Memory B cell (primary cell): ENCODE data around the gene GPR61.

Source experiments
- ATAC-seq: fragments of 150-1000 bp; cut with Tn5 transposase; 2 replicates; pipeline ENCODE4 v1.10.0; 2021; ENCODE audit warnings: low read depth, mild to moderate bottlenecking, moderate library complexity
- DNase-seq, 2 donors: peaks; one replicate each; pipeline ENCODE4 v3.0.0; 2022; ENCODE audit warnings: low spot score in 2 of 2
- H3K27ac Mint-ChIP-seq: one replicate; pipeline ENCODE4 v1.8.0; 2022; ENCODE audit warnings: mild to moderate bottlenecking, moderate library complexity, mixed read lengths
- H3K27me3 Mint-ChIP-seq: one replicate; pipeline ENCODE4 v1.8.0; 2022; ENCODE audit warnings: mixed read lengths
- H3K36me3 Mint-ChIP-seq: one replicate; pipeline ENCODE4 v1.8.0; 2022; ENCODE audit warnings: mild to moderate bottlenecking, mixed read lengths
- H3K4me1 Mint-ChIP-seq: one replicate; pipeline ENCODE4 v1.8.0; 2022; ENCODE audit warnings: mixed read lengths
- H3K4me3 Mint-ChIP-seq: one replicate; pipeline ENCODE4 v1.8.0; 2022; ENCODE audit warnings: mild to moderate bottlenecking, moderate library complexity, mixed read lengths
- H3K9me3 Mint-ChIP-seq: one replicate; pipeline ENCODE4 v1.8.0; 2022; ENCODE audit warnings: mixed read lengths

Gene GPR61

DNA sequence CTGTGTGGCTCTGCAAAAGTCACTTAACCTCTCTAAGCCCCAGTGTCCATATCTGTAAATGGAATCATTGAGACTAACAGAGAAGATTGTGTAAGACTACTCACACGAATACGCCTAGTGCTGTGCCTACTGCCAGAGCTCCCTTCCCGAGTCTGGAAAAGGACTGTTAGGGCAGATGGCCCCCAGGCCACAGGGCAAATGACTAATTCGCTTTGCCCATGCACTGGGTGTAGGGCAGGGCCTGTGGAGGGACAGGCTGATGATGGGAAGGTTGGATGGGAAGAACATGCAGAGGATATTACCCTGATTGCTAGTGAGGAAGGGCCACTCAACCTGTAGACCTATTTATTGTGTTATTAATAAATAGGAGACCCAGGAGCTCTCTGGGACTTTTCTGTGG, 4.2 kb upstream of the GPR61 start:
- no peaks in the 10 kb centered on the region for H3K36me3 Mint-ChIP-seq
- H3K9me3 Mint-ChIP-seq, result no peaks in the 10 kb centered on the region
- H3K4me1 Mint-ChIP-seq, result peaks cover 3% of the 10 kb centered on the region
- DNase-seq (no peak), ATAC-seq (no peak)
- H3K27me3 Mint-ChIP-seq, result no peaks in the 10 kb centered on the region
- H3K4me3 Mint-ChIP-seq, result no peak overlapping the region
- no peak overlapping the region for H3K27ac Mint-ChIP-seq

DNA sequence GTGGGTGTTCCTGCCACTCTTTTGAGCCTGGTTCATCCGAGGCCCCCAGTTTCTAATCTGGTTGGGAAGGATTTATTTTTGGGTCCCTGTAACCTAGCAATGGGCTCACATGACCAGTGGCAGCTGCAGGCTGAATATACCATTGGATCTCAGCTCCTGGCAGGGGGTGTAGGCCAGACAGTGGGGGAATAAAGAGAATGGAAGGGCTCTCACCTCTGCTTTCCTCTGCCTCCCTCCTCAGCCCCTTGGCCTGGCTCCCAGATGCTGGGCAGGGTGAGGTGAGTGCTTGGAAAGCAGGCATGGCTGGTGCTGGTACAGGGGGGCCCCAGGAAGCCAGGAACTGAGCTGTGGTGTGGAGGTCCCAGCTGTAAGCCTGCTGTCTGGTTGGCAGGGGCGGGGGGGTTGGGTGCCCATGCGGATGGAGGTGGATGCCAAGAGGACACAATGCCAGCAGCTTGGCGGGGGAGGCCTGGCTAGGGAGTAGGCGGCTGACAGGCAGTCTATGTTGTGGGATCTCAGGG, 3.6 kb upstream of the GPR61 start:
- no peak overlapping the region for H3K27ac Mint-ChIP-seq

DNA sequence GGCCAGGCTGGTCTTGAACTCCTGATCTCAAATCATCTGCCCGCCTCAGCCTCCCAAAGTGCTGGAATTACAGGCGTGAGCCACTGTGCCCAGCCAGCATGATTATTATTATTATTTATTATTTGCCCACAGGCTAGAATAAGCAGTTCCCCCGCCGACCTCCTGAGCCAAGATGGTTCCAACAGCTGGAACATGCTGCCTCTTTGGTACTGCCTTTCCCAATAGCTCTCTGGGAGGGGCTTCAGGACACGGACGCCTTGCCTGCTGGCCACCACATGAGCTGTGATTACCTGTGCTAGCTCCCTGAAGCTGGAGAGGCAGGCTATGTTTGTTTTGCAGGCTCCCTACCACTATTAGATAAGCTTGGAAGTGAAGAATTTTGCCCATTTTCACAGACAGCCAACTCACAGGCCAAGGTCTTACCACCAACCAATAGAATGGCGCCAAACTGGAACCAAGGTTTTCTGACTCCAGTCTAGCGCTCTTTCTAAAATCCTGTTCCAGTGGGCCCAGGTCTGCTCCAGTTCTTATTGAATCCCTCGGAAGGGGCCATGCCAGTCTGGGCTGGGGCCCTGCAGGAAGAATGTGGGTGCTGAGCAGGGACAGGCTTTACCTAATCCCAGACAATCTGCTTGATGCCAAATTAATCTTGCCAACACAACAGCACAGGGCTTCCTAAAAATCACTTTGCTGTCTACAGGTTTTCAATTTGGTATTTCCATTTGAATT, 2.1 kb upstream of the GPR61 start:
- Mint-ChIP-seq H3K27me3 (no peaks in the 10 kb centered on the region), H3K27ac (no peak overlapping the region), H3K36me3 (no peaks in the 10 kb centered on the region), H3K4me3 (no peak overlapping the region), H3K9me3 (no peaks in the 10 kb centered on the region), H3K4me1 (peaks cover 2% of the 10 kb centered on the region)
- no peak for DNase-seq
- ATAC-seq, result no peak

More for the DNA sequence above, 3.6 kb upstream of the GPR61 start:
- H3K36me3 Mint-ChIP-seq, result no peaks in the 10 kb centered on the region
- DNase-seq (no peak), ATAC-seq (no peak)
- H3K9me3 Mint-ChIP-seq, result no peaks in the 10 kb centered on the region
- H3K4me3 Mint-ChIP-seq, result no peak overlapping the region
- H3K27me3 Mint-ChIP-seq, result no peaks in the 10 kb centered on the region
- H3K4me1 Mint-ChIP-seq, result peaks cover 3% of the 10 kb centered on the region

DNA sequence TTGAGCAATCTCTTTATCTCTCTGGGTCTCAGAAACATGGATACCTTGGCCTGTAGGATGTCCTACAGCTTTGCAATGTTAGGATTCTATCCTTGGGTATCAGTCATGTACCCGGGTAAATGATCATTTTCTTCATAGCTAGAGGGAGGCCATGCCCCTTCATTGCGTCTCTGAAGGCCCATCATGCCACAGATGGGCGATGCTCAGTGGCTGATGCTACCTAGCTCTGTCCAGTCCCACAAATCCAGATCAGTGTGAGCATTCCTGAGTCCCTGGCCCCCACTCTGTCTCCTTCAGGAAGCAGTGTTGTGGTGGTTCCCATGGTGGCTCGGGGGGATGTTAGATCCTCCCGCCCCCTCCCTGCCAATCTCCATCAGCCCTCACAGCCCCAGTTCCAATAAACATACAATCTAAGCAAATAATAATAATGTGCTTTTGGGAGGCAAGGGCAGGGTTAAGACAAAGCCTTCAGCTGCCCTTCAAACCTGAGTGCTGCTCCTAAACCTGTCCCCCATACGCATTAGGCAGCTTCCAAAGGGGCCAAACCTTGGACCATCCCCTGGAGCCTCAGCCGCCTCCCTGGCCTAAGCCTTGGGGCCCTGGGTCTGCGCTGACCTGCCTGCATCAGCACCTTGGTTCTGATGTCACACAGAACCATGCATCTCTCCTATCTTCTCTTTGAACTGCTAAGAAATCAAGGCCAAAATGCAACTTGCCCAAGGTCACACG, 681 bp upstream of the GPR61 start:
- Mint-ChIP-seq H3K4me1 (no peaks in the 10 kb centered on the region), H3K27me3 (peaks cover 2% of the 10 kb centered on the region), H3K36me3 (no peaks in the 10 kb centered on the region), H3K9me3 (no peaks in the 10 kb centered on the region), H3K4me3 (no peak overlapping the region), H3K27ac (no peak overlapping the region)
- DNase-seq (no peak), ATAC-seq (no peak)

DNA sequence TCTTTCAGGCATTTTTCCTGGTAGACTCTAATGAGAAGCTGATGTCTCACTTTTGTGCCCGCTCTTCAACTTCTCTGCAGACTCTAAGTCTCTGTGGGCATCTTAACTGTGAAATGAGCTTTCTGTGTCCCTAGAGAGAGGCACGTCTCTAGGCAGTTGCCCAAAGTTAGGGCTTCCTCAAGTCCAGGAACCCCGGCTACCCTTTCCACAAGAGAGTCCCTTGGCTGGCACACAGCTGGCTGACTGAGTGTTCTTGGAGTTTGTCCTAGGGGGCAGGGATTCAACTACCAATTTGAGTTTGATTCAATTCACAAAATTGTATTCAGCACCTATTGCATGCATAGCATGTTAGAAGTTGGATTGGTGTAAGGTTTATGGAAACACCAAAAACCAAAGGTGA, 1.4 kb downstream of the GPR61 start:
- Mint-ChIP-seq H3K4me3 (no peak overlapping the region), H3K4me1 (peaks cover under 1% of the 10 kb centered on the region), H3K27me3 (peaks cover 2% of the 10 kb centered on the region), H3K36me3 (peaks cover 1% of the 10 kb centered on the region), H3K9me3 (no peaks in the 10 kb centered on the region), H3K27ac (no peak overlapping the region)
- ATAC-seq, result no peak
- DNase-seq, result no peak

GRCh38 chr1:109542657-109543056, 3.0 kb downstream of the GPR61 start:
- H3K36me3 Mint-ChIP-seq, result peaks cover 1% of the 10 kb centered on the region
- peaks cover 11% of the 10 kb centered on the region for H3K4me1 Mint-ChIP-seq
- no peak overlapping the region for H3K27ac Mint-ChIP-seq
- H3K9me3 Mint-ChIP-seq, result no peaks in the 10 kb centered on the region
- peaks cover 2% of the 10 kb centered on the region for H3K27me3 Mint-ChIP-seq
- ATAC-seq (no peak), DNase-seq (no peak)
- H3K4me3 Mint-ChIP-seq, result no peak overlapping the region

DNA sequence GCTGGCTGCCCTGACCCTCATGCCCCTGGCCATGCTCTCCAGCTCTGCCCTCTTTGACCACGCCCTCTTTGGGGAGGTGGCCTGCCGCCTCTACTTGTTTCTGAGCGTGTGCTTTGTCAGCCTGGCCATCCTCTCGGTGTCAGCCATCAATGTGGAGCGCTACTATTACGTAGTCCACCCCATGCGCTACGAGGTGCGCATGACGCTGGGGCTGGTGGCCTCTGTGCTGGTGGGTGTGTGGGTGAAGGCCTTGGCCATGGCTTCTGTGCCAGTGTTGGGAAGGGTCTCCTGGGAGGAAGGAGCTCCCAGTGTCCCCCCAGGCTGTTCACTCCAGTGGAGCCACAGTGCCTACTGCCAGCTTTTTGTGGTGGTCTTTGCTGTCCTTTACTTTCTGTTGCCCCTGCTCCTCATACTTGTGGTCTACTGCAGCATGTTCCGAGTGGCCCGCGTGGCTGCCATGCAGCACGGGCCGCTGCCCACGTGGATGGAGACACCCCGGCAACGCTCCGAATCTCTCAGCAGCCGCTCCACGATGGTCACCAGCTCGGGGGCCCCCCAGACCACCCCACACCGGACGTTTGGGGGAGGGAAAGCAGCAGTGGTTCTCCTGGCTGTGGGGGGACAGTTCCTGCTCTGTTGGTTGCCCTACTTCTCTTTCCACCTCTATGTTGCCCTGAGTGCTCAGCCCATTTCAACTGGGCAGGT, 3.8 kb downstream of the GPR61 start:
- Mint-ChIP-seq H3K9me3 (no peaks in the 10 kb centered on the region), H3K27me3 (peaks cover 2% of the 10 kb centered on the region), H3K4me3 (no peak overlapping the region), H3K4me1 (peaks cover 13% of the 10 kb centered on the region), H3K36me3 (peaks cover 1% of the 10 kb centered on the region), H3K27ac (peak overlapping the region; percentile 69)
- no peak for ATAC-seq
- DNase-seq, result no peak

DNA sequence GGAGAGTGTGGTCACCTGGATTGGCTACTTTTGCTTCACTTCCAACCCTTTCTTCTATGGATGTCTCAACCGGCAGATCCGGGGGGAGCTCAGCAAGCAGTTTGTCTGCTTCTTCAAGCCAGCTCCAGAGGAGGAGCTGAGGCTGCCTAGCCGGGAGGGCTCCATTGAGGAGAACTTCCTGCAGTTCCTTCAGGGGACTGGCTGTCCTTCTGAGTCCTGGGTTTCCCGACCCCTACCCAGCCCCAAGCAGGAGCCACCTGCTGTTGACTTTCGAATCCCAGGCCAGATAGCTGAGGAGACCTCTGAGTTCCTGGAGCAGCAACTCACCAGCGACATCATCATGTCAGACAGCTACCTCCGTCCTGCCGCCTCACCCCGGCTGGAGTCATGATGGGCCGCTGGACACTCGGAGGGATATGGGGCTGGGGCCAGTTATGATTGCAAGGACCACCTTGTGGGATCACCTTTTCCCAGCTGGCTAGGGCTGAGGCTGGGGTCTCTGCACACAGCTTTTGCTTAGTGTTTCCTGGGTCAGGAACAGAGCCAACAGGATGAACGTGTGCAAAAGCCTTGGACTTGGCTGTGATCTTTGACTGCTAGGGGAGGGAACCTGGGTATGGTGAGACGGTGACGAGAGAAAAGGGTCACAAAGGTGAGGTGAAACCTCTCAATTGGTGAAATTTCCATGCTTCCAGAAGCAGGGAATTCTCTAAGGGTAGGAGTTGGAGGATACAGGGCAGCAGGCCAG, 4.5 kb downstream of the GPR61 start:
- Mint-ChIP-seq H3K4me3 (no peak overlapping the region), H3K27me3 (peaks cover 2% of the 10 kb centered on the region), H3K4me1 (peaks cover 16% of the 10 kb centered on the region), H3K36me3 (peaks cover 1% of the 10 kb centered on the region), H3K9me3 (no peaks in the 10 kb centered on the region), H3K27ac (no peak overlapping the region)
- ATAC-seq (no peak), DNase-seq (no peak)

DNA sequence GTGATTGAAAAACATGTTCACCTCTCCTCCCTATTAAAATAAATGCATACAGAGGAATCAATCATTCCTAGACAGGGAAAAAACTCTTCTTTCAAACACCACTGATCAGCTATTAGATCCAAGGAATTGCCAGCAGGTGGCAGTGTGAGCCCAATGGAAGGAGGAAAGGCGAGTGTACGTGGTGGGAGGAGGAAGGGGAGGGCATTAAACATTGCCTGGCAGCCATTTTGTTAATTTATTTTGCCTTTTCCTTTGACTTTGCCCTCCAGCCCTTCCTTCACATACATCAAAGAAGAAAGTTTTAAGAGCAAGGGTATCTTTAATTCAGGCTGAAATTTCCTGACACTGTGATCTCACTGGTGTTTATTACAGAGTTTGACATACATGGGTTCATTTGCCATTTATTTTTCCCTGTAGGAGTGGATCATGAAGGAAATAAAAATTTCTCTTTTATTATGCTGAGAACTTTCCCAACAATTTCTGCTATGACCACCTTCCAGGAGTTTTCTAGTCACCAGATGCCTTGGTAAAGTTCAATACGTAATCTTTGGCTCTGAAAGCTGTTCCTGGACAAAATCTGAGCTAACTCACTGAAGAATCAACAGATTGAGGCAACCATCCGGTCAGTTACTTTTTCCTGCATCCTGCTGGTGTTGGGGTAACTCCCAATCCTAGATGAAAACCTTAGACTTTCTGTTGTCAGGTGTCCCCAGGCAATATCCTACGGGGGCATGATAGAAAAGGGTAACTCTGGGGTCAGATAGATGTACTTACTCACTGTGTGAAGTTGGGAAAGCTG, 6.8 kb downstream of the GPR61 start:
- peaks cover 23% of the 10 kb centered on the region for H3K4me1 Mint-ChIP-seq
- ATAC-seq (peak; percentile 45), DNase-seq (peak; percentile 83 to 85)
- no peaks in the 10 kb centered on the region for H3K9me3 Mint-ChIP-seq
- peak overlapping the region; percentile 96 for H3K4me3 Mint-ChIP-seq
- H3K36me3 Mint-ChIP-seq, result peaks cover 1% of the 10 kb centered on the region
- peak overlapping the region; percentile 97 for H3K27ac Mint-ChIP-seq
- H3K27me3 Mint-ChIP-seq, result peaks cover 2% of the 10 kb centered on the region

GRCh38 chr1:109547463-109548320, 8.0 kb downstream of the GPR61 start:
- H3K27ac Mint-ChIP-seq, result peak overlapping the region; percentile 97
- no peak for ATAC-seq
- DNase-seq, result no peak
- H3K27me3 Mint-ChIP-seq, result peaks cover 2% of the 10 kb centered on the region
- H3K4me3 Mint-ChIP-seq, result peak overlapping the region; percentile 96
- no peaks in the 10 kb centered on the region for H3K9me3 Mint-ChIP-seq
- H3K36me3 Mint-ChIP-seq, result peaks cover 1% of the 10 kb centered on the region
- H3K4me1 Mint-ChIP-seq, result peaks cover 26% of the 10 kb centered on the region

DNA sequence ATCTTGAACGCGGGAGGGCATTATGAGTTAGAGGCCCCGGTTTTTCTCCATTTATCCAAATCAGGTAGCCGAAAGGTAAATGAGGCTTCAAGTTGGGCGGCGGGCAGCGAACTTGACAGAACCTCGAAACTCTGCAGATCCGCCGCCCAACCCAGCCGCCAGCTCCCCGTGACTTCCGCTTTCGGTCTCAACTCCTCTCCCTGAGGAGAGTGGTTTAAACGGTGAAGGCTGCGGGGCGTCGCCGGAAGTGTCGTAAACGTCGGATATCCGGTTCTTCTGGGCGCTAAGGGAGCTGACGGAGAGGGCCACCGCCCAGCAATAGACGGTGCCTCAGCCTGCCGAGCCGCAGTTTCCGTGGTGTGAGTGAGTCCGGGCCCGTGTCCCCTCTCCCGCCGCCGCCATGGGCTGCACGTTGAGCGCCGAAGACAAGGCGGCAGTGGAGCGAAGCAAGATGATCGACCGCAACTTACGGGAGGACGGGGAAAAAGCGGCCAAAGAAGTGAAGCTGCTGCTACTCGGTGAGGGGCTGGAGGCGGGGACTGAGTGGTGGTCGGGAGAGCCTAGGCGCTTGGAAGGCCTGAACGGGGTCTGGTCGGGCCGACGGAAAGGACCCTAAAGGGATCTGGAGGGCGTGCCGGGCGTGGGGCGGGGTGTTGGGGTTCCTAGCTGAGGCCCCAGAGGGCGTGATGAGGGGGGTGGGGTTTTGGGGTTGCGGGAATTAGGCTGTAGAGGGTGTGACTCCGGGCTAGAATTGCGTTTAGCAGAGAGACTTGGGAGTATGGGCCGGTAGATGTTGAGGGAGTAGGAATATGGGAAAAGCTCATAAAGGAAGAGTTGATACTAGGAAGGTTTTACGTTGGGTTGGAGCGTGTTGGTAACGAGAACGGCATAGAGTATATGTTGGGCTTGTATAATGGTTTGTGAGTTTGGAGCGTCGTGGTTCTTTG, 8.9 kb downstream of the GPR61 start, which contains the start of gene GNAI3:
TSS of gene GNAI3 (plus strand) at position 295 of the 947 bp plus-strand sequence. CDS start at position 401, 106 bp downstream.
- Mint-ChIP-seq H3K36me3 (peaks cover 1% of the 10 kb centered on the region), H3K4me3 (peak within 1 kb of the TSS; percentile 96), H3K9me3 (no peaks in the 10 kb centered on the region), H3K27me3 (no peaks in the 10 kb centered on the region), H3K27ac (peak within 1 kb of the TSS; percentile 97), H3K4me1 (peaks cover 29% of the 10 kb centered on the region)
- DNase-seq (peak; percentile 85 to 94), ATAC-seq (peak; percentile 91)
